Caco-2 (cell line): ENCODE measurements around the gene CTSH. TPM values are rescaled to one million over a fixed set of nuclear protein-coding genes. Genes with fewer than 3 reads are reported as not detected.

Experiments used
- BruUV-seq: library from RNA; stranded (reverse); fragments of 400-500 nt; replicated peaks from 2 replicates; lab custom pipeline; 2021; lab: Mats Ljungman, UMichigan
- CTCF ChIA-PET: fragments of 300-600 bp; sonication (Branson Sonifier 250); formaldehyde crosslinking; loops from one replicate; lab custom pipeline; 2022; ENCODE audit warnings: antibody characterized with exemption; lab: Charles Lee
- POLR2A ChIA-PET: fragments of 300-600 bp; sonication (Branson Sonifier 250); formaldehyde crosslinking; loops from one replicate; lab custom pipeline; 2022; ENCODE audit warnings: antibody characterized with exemption; lab: Charles Lee
- DNase-seq, 2 experiments: peaks; one replicate each; pipeline versions ENCODE4 v3.0.0 to v3.0.0-alpha.2; 2020 to 2022
- H3K27me3 ChIP-seq: replicated peaks from 2 replicates; pipeline ENCODE4 v1.6.0; 2011; ENCODE audit warnings: low read length; ENCODE audit not compliant: control insufficient read depth, insufficient read depth
- H3K36me3 ChIP-seq: 2 replicates; pipeline ENCODE4 v1.5.1; 2011; ENCODE audit warnings: low read length; ENCODE audit not compliant: control insufficient read depth, insufficient read depth
- H3K4me1 ChIP-seq: fragments of 250-450 bp; sonication (Bioruptor Pico); 2 replicates; pipeline ENCODE4 v1.5.1; 2020; ENCODE audit warnings: mild to moderate bottlenecking
- H3K4me3 ChIP-seq: 2 replicates; pipeline ENCODE4 v1.5.1; 2011; ENCODE audit warnings: low read depth, mild to moderate bottlenecking, control low read depth, low read length
- H3K9me3 ChIP-seq: fragments of 250-450 bp; sonication (Bioruptor Pico); 2 replicates; pipeline ENCODE4 v1.5.1; 2020; ENCODE audit warnings: mild to moderate bottlenecking, moderate library complexity
- H3K27ac Mint-ChIP-seq: one replicate; pipeline ENCODE4 v1.8.0; 2022; ENCODE audit warnings: mixed read lengths; ENCODE audit not compliant: unreplicated experiment
- H3K27me3 Mint-ChIP-seq: one replicate; pipeline ENCODE4 v1.8.0; 2022; ENCODE audit warnings: mixed read lengths; ENCODE audit not compliant: insufficient read depth, unreplicated experiment
- H3K36me3 Mint-ChIP-seq: one replicate; pipeline ENCODE4 v1.8.0; 2022; ENCODE audit warnings: mild to moderate bottlenecking, mixed read lengths; ENCODE audit not compliant: insufficient read depth, unreplicated experiment
- H3K4me1 Mint-ChIP-seq: one replicate; pipeline ENCODE4 v1.8.0; 2022; ENCODE audit warnings: low read depth, mixed read lengths; ENCODE audit not compliant: unreplicated experiment
- H3K4me3 Mint-ChIP-seq: one replicate; pipeline ENCODE4 v1.8.0; 2022; ENCODE audit warnings: mild to moderate bottlenecking, moderate library complexity, mixed read lengths; ENCODE audit not compliant: unreplicated experiment
- H3K9me3 Mint-ChIP-seq: one replicate; pipeline ENCODE4 v1.8.0; 2022; ENCODE audit warnings: mixed read lengths; ENCODE audit not compliant: unreplicated experiment
- intact Hi-C: fragments of 100-400 bp; cut with micrococcal nuclease; formaldehyde crosslinking; loops from one replicate; pipeline ENCODE4 v1.10.0; 2022; ENCODE audit not compliant: unreplicated experiment
- total RNA-seq: library from RNA; stranded (reverse); gene quantifications from 2 replicates; pipeline ENCODE4 v1.2.3, GENCODE V29; 2022
- TF ChIP-seq, protein P1 (sequence below), 2 experiments: fragments of 200-600 bp in 1 of 2; IDR thresholded peaks; 1 replicate in 1 of 2; 2 replicates in 1 of 2; pipeline versions ENCODE4 v1.5.1 to v1.8.0; 2011 to 2022; ENCODE audit warnings: antibody characterized with exemption in 1 of 2, control low read depth in 1 of 2, inconsistent platforms in 1 of 2, low read depth in 1 of 2, low read length in 1 of 2, mild to moderate bottlenecking in 1 of 2, moderate library complexity in 1 of 2; ENCODE audit not compliant: insufficient read depth in 1 of 2, severe bottlenecking in 1 of 2, unreplicated experiment in 1 of 2

The CTSH gene
- total RNA-seq, 1 experiment from 2014 or later: 183 TPM

DNA sequence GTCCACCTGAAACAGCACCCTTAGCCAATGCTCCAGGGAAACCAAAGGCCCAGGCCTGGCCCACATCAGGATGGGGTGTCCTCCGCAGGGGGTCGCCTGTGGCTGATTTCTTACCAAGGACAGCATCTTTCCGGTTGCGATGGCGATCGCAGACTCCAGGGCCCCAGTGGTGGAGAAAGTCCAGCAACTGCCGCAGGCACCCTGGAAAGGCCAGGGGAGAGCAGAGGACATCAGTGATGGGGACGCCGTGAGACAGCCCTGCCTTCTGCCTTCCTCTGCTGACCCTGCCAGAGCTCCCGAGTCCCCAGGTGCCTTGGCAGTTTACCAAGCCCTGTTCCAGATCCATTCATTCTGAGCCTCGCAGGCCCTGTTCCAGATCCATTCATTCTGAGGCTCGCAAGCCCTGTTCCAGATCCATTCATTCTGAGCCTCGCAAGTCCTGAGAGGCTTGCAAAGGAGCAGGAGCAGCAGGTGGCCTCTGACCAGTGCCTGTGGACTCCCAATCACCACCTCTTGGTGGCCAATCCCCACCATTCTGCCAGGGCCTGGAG lies 12.5 kb downstream of the CTSH start:
- Histone ChIP-seq H3K9me3 (no peaks in the 10 kb centered on the region), H3K4me3 (no peak overlapping the region), H3K36me3 (peaks cover 2% of the 10 kb centered on the region; the same call in 1 of the 2 replicates), H3K27me3 (no peaks in the 10 kb centered on the region), H3K4me1 (no peaks in the 10 kb centered on the region)
- TF ChIP-seq, protein P1, sequence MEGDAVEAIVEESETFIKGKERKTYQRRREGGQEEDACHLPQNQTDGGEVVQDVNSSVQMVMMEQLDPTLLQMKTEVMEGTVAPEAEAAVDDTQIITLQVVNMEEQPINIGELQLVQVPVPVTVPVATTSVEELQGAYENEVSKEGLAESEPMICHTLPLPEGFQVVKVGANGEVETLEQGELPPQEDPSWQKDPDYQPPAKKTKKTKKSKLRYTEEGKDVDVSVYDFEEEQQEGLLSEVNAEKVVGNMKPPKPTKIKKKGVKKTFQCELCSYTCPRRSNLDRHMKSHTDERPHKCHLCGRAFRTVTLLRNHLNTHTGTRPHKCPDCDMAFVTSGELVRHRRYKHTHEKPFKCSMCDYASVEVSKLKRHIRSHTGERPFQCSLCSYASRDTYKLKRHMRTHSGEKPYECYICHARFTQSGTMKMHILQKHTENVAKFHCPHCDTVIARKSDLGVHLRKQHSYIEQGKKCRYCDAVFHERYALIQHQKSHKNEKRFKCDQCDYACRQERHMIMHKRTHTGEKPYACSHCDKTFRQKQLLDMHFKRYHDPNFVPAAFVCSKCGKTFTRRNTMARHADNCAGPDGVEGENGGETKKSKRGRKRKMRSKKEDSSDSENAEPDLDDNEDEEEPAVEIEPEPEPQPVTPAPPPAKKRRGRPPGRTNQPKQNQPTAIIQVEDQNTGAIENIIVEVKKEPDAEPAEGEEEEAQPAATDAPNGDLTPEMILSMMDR (IDR thresholded peaks at IDR 0.05; ENCODE audit: insufficient read depth in 1 of 2, low read depth in 1 of 2, low read length in 1 of 2, severe bottlenecking in 1 of 2, unreplicated experiment in 1 of 2): no peak
- ChIA-PET POLR2A (no interaction called here), CTCF (no interaction called here)
- Mint-ChIP-seq H3K36me3 (peaks cover 34% of the 10 kb centered on the region), H3K27me3 (no peaks in the 10 kb centered on the region), H3K4me1 (no peaks in the 10 kb centered on the region), H3K4me3 (no peak overlapping the region), H3K9me3 (no peaks in the 10 kb centered on the region), H3K27ac (no peak overlapping the region)
- no peak for DNase-seq
- intact Hi-C loops: no loop called here
- BruUV-seq: no TSS peak

DNA sequence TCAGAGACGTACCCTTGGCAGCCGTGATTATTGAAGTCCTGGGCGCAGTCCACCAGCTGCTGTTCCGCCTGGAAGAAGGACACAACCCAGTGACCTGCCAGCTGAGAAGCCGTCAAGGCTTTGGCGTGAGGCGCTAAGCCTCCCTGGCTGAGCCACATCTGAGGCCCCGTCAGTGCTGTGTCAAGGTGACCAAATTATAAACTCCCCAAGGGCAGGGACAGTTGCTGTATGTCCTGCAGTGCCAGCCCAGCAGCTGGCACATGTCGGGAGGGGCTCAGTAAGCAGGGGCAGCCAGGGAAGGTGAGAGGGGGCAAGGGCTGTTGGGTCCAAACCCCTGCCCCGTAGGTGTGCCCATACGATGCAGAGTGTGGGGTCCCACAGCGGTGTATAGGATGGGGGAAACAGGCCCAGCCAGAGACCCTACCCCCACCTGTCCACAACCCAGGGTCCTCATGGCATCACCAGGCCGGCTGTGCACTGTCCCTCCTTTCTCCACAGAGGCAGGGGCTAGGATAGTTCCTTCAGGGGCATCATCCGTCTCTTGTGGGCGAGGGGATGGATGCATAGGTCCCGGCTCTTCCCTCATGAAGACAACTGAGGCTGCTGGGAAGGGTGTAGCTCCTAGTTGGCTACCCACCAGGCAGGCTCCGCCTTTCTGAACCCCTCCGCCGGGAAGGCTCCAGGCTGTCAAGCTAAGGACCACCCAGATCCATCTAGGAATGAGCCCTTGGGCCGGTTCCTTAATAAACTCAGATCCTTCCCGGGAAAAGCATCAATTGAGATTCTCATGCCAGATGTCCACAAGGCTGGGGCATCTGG lies 13.2 kb downstream of the CTSH start:
- H3K4me1 ChIP-seq: no peaks in the 10 kb centered on the region
- intact Hi-C loops: no loop called here
- no peak for DNase-seq
- H3K9me3 ChIP-seq: no peaks in the 10 kb centered on the region
- Mint-ChIP-seq H3K4me3 (no peak overlapping the region), H3K27me3 (no peaks in the 10 kb centered on the region), H3K27ac (no peak overlapping the region), H3K4me1 (no peaks in the 10 kb centered on the region), H3K9me3 (no peaks in the 10 kb centered on the region), H3K36me3 (peaks cover 41% of the 10 kb centered on the region)
- BruUV-seq: no TSS peak
- ChIA-PET CTCF (no interaction called here), POLR2A (no interaction called here)
- peaks cover 2% of the 10 kb centered on the region; the same call in 1 of the 2 replicates for H3K36me3 ChIP-seq
- no peaks in the 10 kb centered on the region for H3K27me3 ChIP-seq
- TF ChIP-seq, protein P1 (IDR thresholded peaks at IDR 0.05; ENCODE audit: insufficient read depth in 1 of 2, low read depth in 1 of 2, low read length in 1 of 2, severe bottlenecking in 1 of 2, unreplicated experiment in 1 of 2): no peak
- no peak overlapping the region for H3K4me3 ChIP-seq

DNA sequence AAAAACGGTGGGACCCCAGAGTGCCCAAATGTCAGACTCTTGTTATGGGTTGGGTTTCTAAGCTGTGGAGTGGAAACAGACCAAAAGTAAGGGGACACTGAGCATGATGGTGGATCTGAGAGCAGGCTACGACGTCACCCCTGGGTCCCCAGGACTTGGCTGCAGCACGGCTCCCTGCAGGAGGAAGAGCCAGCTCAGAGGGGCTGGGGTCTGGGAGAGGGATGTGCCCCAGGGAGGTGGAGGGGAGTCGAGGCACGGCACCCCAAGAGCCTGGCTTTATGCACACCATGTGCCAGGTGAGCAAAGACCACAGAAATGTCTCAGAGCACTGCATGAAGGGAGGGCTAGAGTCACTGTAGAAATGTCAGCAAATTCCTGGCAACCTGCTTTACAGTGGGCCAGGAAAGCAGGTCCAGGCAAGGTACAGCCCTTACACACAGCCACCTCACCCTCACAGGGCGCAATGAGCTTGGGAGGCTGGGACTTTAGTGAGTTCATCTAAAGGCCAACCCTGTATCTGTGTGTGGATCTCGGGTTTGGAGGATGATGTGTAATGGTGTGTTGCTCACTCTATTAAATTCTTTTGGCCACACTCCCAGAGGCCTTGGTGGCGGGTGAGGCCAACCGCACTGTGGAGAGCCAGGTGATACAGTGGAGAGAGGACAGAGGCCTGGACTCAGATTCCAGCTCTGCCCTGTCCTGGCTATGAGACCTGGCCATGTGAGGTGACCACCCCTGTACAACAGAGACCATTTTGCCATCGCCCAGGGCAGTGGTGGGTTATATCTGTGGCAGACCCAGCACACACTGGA lies 14.1 kb downstream of the CTSH start:
- no TSS peak for BruUV-seq

More for the DNA sequence above, 14.1 kb downstream of the CTSH start:
- TF ChIP-seq, protein P1 (IDR thresholded peaks at IDR 0.05; ENCODE audit: insufficient read depth in 1 of 2, low read depth in 1 of 2, low read length in 1 of 2, severe bottlenecking in 1 of 2, unreplicated experiment in 1 of 2): no peak
- intact Hi-C loops: no loop called here
- ChIA-PET POLR2A (no interaction called here), CTCF (no interaction called here)
- H3K9me3 ChIP-seq: no peaks in the 10 kb centered on the region
- H3K4me3 ChIP-seq: no peak overlapping the region
- no peaks in the 10 kb centered on the region for H3K4me1 ChIP-seq
- DNase-seq: no peak
- H3K9me3 Mint-ChIP-seq: no peaks in the 10 kb centered on the region
- no peaks in the 10 kb centered on the region for H3K27me3 Mint-ChIP-seq
- peaks cover 46% of the 10 kb centered on the region for H3K36me3 Mint-ChIP-seq
- no peaks in the 10 kb centered on the region for H3K27me3 ChIP-seq
- H3K27ac Mint-ChIP-seq: no peak overlapping the region
- H3K4me3 Mint-ChIP-seq: no peak overlapping the region
- H3K36me3 ChIP-seq: peaks cover 2% of the 10 kb centered on the region; the same call in 1 of the 2 replicates
- no peaks in the 10 kb centered on the region for H3K4me1 Mint-ChIP-seq
